ENCODE data around the gene TNIK.

DNA sequence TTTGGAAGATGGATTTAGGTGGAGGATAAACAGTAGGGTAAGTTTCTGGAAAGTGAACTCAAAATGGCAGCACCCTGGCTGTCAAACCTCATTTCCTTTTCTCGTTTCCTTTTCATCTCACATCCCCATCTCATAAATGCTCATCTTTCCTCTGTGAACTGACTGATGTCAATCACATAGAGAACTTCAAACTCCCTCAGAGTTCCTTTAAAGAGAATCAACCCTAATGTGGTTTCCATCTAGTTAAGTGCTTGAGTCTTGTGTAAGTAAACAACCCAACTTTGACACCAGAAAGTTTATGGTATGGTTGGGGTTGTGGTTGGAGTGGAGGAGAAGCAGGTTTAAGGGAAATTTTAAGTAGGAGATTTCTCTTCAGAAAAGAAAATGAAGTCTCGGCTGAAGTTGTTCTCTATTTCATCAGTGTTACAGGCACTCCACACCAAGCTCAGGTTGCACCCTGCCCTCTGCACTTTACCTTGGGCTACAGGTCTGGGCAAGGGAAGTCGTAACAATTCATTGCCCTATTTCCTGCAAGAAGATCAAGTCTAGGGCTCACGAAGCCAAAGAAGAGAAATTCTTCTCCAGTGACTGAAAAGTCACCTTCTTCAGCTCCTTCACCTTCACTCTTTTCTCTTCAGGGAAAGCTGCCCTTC lies 34.4 kb upstream of the TNIK start:
- TF ChIP-seq, protein P1, sequence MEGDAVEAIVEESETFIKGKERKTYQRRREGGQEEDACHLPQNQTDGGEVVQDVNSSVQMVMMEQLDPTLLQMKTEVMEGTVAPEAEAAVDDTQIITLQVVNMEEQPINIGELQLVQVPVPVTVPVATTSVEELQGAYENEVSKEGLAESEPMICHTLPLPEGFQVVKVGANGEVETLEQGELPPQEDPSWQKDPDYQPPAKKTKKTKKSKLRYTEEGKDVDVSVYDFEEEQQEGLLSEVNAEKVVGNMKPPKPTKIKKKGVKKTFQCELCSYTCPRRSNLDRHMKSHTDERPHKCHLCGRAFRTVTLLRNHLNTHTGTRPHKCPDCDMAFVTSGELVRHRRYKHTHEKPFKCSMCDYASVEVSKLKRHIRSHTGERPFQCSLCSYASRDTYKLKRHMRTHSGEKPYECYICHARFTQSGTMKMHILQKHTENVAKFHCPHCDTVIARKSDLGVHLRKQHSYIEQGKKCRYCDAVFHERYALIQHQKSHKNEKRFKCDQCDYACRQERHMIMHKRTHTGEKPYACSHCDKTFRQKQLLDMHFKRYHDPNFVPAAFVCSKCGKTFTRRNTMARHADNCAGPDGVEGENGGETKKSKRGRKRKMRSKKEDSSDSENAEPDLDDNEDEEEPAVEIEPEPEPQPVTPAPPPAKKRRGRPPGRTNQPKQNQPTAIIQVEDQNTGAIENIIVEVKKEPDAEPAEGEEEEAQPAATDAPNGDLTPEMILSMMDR (IDR thresholded peaks at IDR 0.05; ENCODE audit: poor library complexity), result no peak
- no peak for TF ChIP-seq EZH2 (IDR thresholded peaks at IDR 0.05; ENCODE audit: borderline replicate concordance)
- no peak for TF ChIP-seq EZH2phosphoT487 (IDR thresholded peaks at IDR 0.05; ENCODE audit: low read depth, severe bottlenecking, unreplicated experiment)

Data from hepatocyte (in vitro differentiated cells).